IMR-90 (cell line): ENCODE measurements around the gene TCERG1L. TPM values are rescaled to one million over a fixed set of nuclear protein-coding genes. Genes with fewer than 3 reads are reported as not detected.

Experiments used
- ATAC-seq: fragments of 200-7000 bp; cut with Tn5 transposase; 2 replicates; pipeline ENCODE4 v1.9.1; 2020; ENCODE audit warnings: low read depth, mild to moderate bottlenecking, moderate library complexity
- BruUV-seq: library from RNA; stranded (reverse); fragments of 400-500 nt; replicated peaks from 2 replicates; lab custom pipeline; 2021; lab: Mats Ljungman, UMichigan
- CTCF ChIA-PET: fragments of 300-600 bp; formaldehyde crosslinking; extraction: SDS; loops from one replicate; lab custom pipeline; 2021; ENCODE audit warnings: antibody characterized with exemption; lab: Yijun Ruan, JAX
- POLR2A ChIA-PET: fragments of 300-600 bp; sonication (Branson Sonifier 250); formaldehyde crosslinking; loops from one replicate; lab custom pipeline; 2022; ENCODE audit warnings: antibody characterized with exemption; ENCODE audit not compliant: unreplicated experiment; lab: Charles Lee
- DNase-seq: peaks from one replicate; pipeline ENCODE4 v3.0.0; 2013
- H2AFZ ChIP-seq: replicated peaks from 2 replicates; pipeline ENCODE3; 2013; ENCODE audit warnings: low read length, mild to moderate bottlenecking; ENCODE audit not compliant: poor library complexity
- H2AK5ac ChIP-seq: 2 replicates; pipeline ENCODE4 v1.6.1; 2013; ENCODE audit warnings: low read depth, low read length, inconsistent platforms
- H2AK9ac ChIP-seq: replicated peaks from 2 replicates; pipeline ENCODE3; 2013; ENCODE audit warnings: mild to moderate bottlenecking, low read depth, low read length, moderate library complexity; ENCODE audit not compliant: poor library complexity
- H2BK120ac ChIP-seq: 2 replicates; pipeline ENCODE4 v1.6.1; 2013; ENCODE audit warnings: low read depth, low read length, inconsistent platforms
- H2BK15ac ChIP-seq: 3 replicates; pipeline ENCODE4 v1.6.1; 2013; ENCODE audit warnings: low read depth, low read length, inconsistent platforms
- H2BK20ac ChIP-seq: 2 replicates; pipeline ENCODE4 v1.6.1; 2013; ENCODE audit warnings: low read depth, mild to moderate bottlenecking, inconsistent platforms, low read length, moderate library complexity
- H2BK5ac ChIP-seq: 2 replicates; pipeline ENCODE4 v1.6.1; 2013; ENCODE audit warnings: mild to moderate bottlenecking, low read depth, low read length, inconsistent platforms; ENCODE audit not compliant: poor library complexity, severe bottlenecking
- H3K14ac ChIP-seq: replicated peaks from 2 replicates; pipeline ENCODE4 v1.6.1; 2013; ENCODE audit warnings: low read depth, low read length, inconsistent platforms
- H3K18ac ChIP-seq: 2 replicates; pipeline ENCODE4 v1.6.1; 2013; ENCODE audit warnings: low read depth, low read length, control low read depth
- H3K23ac ChIP-seq: 2 replicates; pipeline ENCODE4 v1.6.1; 2013; ENCODE audit warnings: low read depth, low read length, inconsistent platforms
- H3K27ac ChIP-seq: 2 replicates; pipeline ENCODE4 v1.5.1; 2013; ENCODE audit warnings: mild to moderate bottlenecking, control low read depth, low read length; ENCODE audit not compliant: insufficient read depth
- H3K27me3 ChIP-seq: 2 replicates; pipeline ENCODE4 v1.6.1; 2013; ENCODE audit warnings: low read length; ENCODE audit not compliant: control insufficient read depth, insufficient read depth
- H3K36me3 ChIP-seq: 2 replicates; pipeline ENCODE4 v1.6.1; 2013; ENCODE audit warnings: low read length, mixed read lengths; ENCODE audit not compliant: control insufficient read depth, insufficient read depth
- H3K4ac ChIP-seq: 2 replicates; pipeline ENCODE4 v1.6.1; 2013; ENCODE audit warnings: low read depth, low read length, inconsistent platforms
- H3K4me1 ChIP-seq: 2 replicates; pipeline ENCODE4 v1.6.1; 2013; ENCODE audit warnings: low read length, mixed read lengths; ENCODE audit not compliant: control insufficient read depth, insufficient read depth
- H3K4me2 ChIP-seq: 2 replicates; pipeline ENCODE4 v1.6.1; 2013; ENCODE audit warnings: low read depth, mild to moderate bottlenecking, control low read depth, low read length, moderate library complexity
- H3K4me3 ChIP-seq: 2 replicates; pipeline ENCODE4 v1.5.1; 2013; ENCODE audit warnings: low read depth, mild to moderate bottlenecking, control low read depth, low read length, moderate library complexity; ENCODE audit not compliant: insufficient read depth
- H3K56ac ChIP-seq: 2 replicates; pipeline ENCODE4 v1.6.1; 2013; ENCODE audit warnings: low read length, inconsistent platforms; ENCODE audit not compliant: insufficient read depth; ENCODE audit errors: extremely low read depth
- H3K79me1 ChIP-seq, 2 experiments: 2 replicates each; pipeline ENCODE4 v1.6.1; 2013; ENCODE audit warnings: low read length in 2 of 2, inconsistent platforms in 1 of 2, low read depth in 1 of 2
- H3K9ac ChIP-seq: 2 replicates; pipeline ENCODE4 v1.6.1; 2013; ENCODE audit warnings: low read depth, low read length, control low read depth
- H3K9me1 ChIP-seq: 2 replicates; pipeline ENCODE4 v1.6.1; 2013; ENCODE audit warnings: low read length, inconsistent platforms; ENCODE audit not compliant: insufficient read depth
- H3K9me3 ChIP-seq: 2 replicates; pipeline ENCODE4 v1.6.1; 2013; ENCODE audit warnings: low read length; ENCODE audit not compliant: control insufficient read depth, insufficient read depth
- H4K20me1 ChIP-seq: 2 replicates; pipeline ENCODE4 v1.6.1; 2013; ENCODE audit warnings: low read length, inconsistent platforms; ENCODE audit not compliant: insufficient read depth
- H4K5ac ChIP-seq: 2 replicates; pipeline ENCODE4 v1.6.1; 2013; ENCODE audit warnings: mild to moderate bottlenecking, low read depth, low read length, control low read depth
- H4K8ac ChIP-seq, 2 experiments: 2 replicates each; pipeline ENCODE4 v1.6.1; 2013; ENCODE audit warnings: low read depth in 2 of 2, low read length in 2 of 2, control low read depth in 1 of 2, inconsistent platforms in 1 of 2
- H4K91ac ChIP-seq: 2 replicates; pipeline ENCODE4 v1.6.1; 2013; ENCODE audit warnings: low read depth, low read length, inconsistent platforms; ENCODE audit not compliant: insufficient read depth
- BHLHE40 ChIP-seq: fragments of 150-350 bp; IDR thresholded peaks from 2 replicates; pipeline ENCODE4 v1.6.1; 2016; ENCODE audit warnings: mild to moderate bottlenecking, low read depth, low read length
- CEBPB ChIP-seq: IDR thresholded peaks from 2 replicates; pipeline ENCODE4 v1.6.1; 2012; ENCODE audit warnings: low read depth, low read length, improper control_type of control experiment
- CHD1 ChIP-seq: IDR thresholded peaks from 2 replicates; pipeline ENCODE4 v1.6.1; 2012; ENCODE audit warnings: low read depth, low read length, improper control_type of control experiment
- CTCF ChIP-seq: conservative IDR thresholded peaks from 2 replicates; pipeline ENCODE4 v1.5.1; 2012; ENCODE audit warnings: mild to moderate bottlenecking, low read depth, low read length, improper control_type of control experiment
- ELK1 ChIP-seq: fragments of 150-350 bp; IDR thresholded peaks from 2 replicates; pipeline ENCODE4 v1.6.1; 2016; ENCODE audit warnings: low read depth, mild to moderate bottlenecking, low read length, moderate library complexity, borderline replicate concordance
- FOS ChIP-seq: fragments of 150-350 bp; IDR thresholded peaks from 2 replicates; pipeline ENCODE4 v1.6.1; 2016; ENCODE audit warnings: low read depth, low read length
- MAFK ChIP-seq: IDR thresholded peaks from 2 replicates; pipeline ENCODE4 v1.6.1; 2012; ENCODE audit warnings: low read depth, low read length, improper control_type of control experiment
- MAZ ChIP-seq: IDR thresholded peaks from 2 replicates; pipeline ENCODE4 v1.6.1; 2012; ENCODE audit warnings: low read depth, mild to moderate bottlenecking, low read length, improper control_type of control experiment, moderate library complexity, borderline replicate concordance
- MXI1 ChIP-seq: IDR thresholded peaks from 2 replicates; pipeline ENCODE4 v1.6.1; 2012; ENCODE audit warnings: low read depth, mild to moderate bottlenecking, low read length, moderate library complexity, borderline replicate concordance
- NFE2L2 ChIP-seq: fragments of 150-350 bp; IDR thresholded peaks from 2 replicates; pipeline ENCODE4 v1.6.1; 2016; ENCODE audit warnings: low read depth, mild to moderate bottlenecking, low read length
- POLR2A ChIP-seq: IDR thresholded peaks from 2 replicates; pipeline ENCODE4 v1.6.1; 2012; ENCODE audit warnings: mild to moderate bottlenecking, low read depth, low read length
- RAD21 ChIP-seq: IDR thresholded peaks from 2 replicates; pipeline ENCODE4 v1.6.1; 2012; ENCODE audit warnings: low read length, improper control_type of control experiment
- RCOR1 ChIP-seq: IDR thresholded peaks from 2 replicates; pipeline ENCODE4 v1.6.1; 2012; ENCODE audit warnings: mild to moderate bottlenecking, low read length, improper control_type of control experiment; ENCODE audit not compliant: insufficient replicate concordance
- RFX5 ChIP-seq: IDR thresholded peaks from 2 replicates; pipeline ENCODE4 v1.8.0; 2012; ENCODE audit warnings: low read depth, mild to moderate bottlenecking, low read length, moderate library complexity
- SMC3 ChIP-seq: fragments of 150-350 bp; IDR thresholded peaks from 2 replicates; pipeline ENCODE4 v1.6.1; 2016; ENCODE audit warnings: low read depth, mild to moderate bottlenecking, antibody characterized with exemption, low read length, moderate library complexity
- USF2 ChIP-seq: fragments of 150-350 bp; IDR thresholded peaks from 2 replicates; pipeline ENCODE4 v1.6.1; 2017; ENCODE audit warnings: mild to moderate bottlenecking, antibody characterized with exemption, low read length, low read depth
- WGBS, 2 experiments: methylation state at CpG; one replicate each; pipeline versions ENCODE4 v1.1.5 to v1.1.7; 2013; ENCODE audit warnings: missing lambda C conversion rate in 2 of 2; ENCODE audit not compliant: insufficient read length in 1 of 2; ENCODE audit errors: extremely low coverage in 2 of 2; 5-methylcytosine and 5-hydroxymethylcytosine counted together
- dilution Hi-C: fragments of 300-500 bp; cut with HindIII; formaldehyde crosslinking; loops from one replicate; pipeline ENCODE4 v1.14.3; 2018; ENCODE audit warnings: low sequenced_read_pairs; ENCODE audit not compliant: unreplicated experiment
- in situ Hi-C: fragments of 300-500 bp; cut with MboI; formaldehyde crosslinking; loops from 3 replicates; pipeline ENCODE4 v1.14.3; 2019; ENCODE audit warnings: low sequenced_read_pairs, inconsistent platforms, mixed read lengths
- intact Hi-C: fragments of 100-400 bp; cut with micrococcal nuclease; formaldehyde crosslinking; loops from 2 replicates; pipeline ENCODE4 v1.10.0; 2022
- polyA plus RNA-seq, 3 experiments: library from polyadenylated mRNA; depleted of rRNA; stranded (reverse); fragments of >200 nt; gene quantifications; 2 replicates each; pipeline ENCODE4 v1.2.3, GENCODE V29; 2012; ENCODE audit warnings: low replicate concordance in 1 of 3
- total RNA-seq: library from RNA; depleted of rRNA; stranded (reverse); fragments of >200 nt; gene quantifications from 2 replicates; pipeline ENCODE4 v1.2.3, GENCODE V29; 2012

TCERG1L gene
- total and polyA plus RNA-seq, 2 of the 4 experiments (the other 2 are of a cell fraction), result not detected

- Histone ChIP-seq H3K4ac (no peak overlapping the region), H2BK15ac (no peak overlapping the region), H3K23ac (no peak overlapping the region), H3K4me1 (no peaks in the 10 kb centered on the region), H4K8ac (no peak overlapping the region), H3K4me2 (no peak overlapping the region), H2BK120ac (no peak overlapping the region), H3K9me1 (no peaks in the 10 kb centered on the region), H2AK5ac (no peak overlapping the region), H4K91ac (no peak overlapping the region), H3K27ac (no peak overlapping the region), H3K27me3 (no peaks in the 10 kb centered on the region), H4K5ac (no peak overlapping the region), H3K56ac (no peak overlapping the region), H2AK9ac (no peak overlapping the region), H3K4me3 (no peak overlapping the region), H3K9ac (no peak overlapping the region), H3K36me3 (no peaks in the 10 kb centered on the region), H2AFZ (no peak overlapping the region), H3K9me3 (peaks cover 31% of the 10 kb centered on the region), H3K14ac (no peak overlapping the region), H2BK5ac (no peak overlapping the region), H4K20me1 (no peaks in the 10 kb centered on the region), H2BK20ac (no peak overlapping the region), H3K18ac (no peak overlapping the region), H3K79me1 (no peaks in the 10 kb centered on the region)
- in situ Hi-C loops, result no loop called here
- no peak for TF ChIP-seq MAZ
- TF ChIP-seq MAFK, result no peak
- no peak for TF ChIP-seq POLR2A
- no peak for TF ChIP-seq NFE2L2
- no peak for TF ChIP-seq SMC3
- no peak for TF ChIP-seq RCOR1
- TF ChIP-seq BHLHE40, result no peak
- no peak for TF ChIP-seq FOS
- no peak for TF ChIP-seq RAD21
- TF ChIP-seq RFX5, result no peak
- no peak for TF ChIP-seq CHD1
- no peak for TF ChIP-seq CTCF
- no peak for TF ChIP-seq USF2
- no peak for TF ChIP-seq CEBPB
- TF ChIP-seq ELK1, result no peak
- no peak for TF ChIP-seq MXI1
- dilution Hi-C loops, result no loop called here
- no peak for DNase-seq
- ATAC-seq, result no peak
- CTCF ChIA-PET, result no interaction called here
- no TSS peak for BruUV-seq
- WGBS, 2 experiments, result 26% methylated on average over 3 of the region's 10 CpGs; no CpG with 5 or more reads in 1 of the 2 experiments
- POLR2A ChIA-PET, result no interaction called here
- intact Hi-C loops, result no loop called here
Observed at GRCh38 chr10:131314799-131315198, 3.3 kb upstream of the TCERG1L start.
